ENCODE data around the gene LRRTM1.

The LRRTM1 gene

GRCh38 chr2:80302314-80303005 is 2.1 kb downstream of the LRRTM1 start:
- no peak for DNase-seq (ENCODE audit: low read depth)

GRCh38 chr2:80302001-80302313 is 2.6 kb downstream of the LRRTM1 start:
- no peak for DNase-seq (ENCODE audit: low read depth)

- DNase-seq (ENCODE audit: low read depth), result no peak
Observed at GRCh38 chr2:80300954-80301353, 3.6 kb downstream of the LRRTM1 start.

DNA sequence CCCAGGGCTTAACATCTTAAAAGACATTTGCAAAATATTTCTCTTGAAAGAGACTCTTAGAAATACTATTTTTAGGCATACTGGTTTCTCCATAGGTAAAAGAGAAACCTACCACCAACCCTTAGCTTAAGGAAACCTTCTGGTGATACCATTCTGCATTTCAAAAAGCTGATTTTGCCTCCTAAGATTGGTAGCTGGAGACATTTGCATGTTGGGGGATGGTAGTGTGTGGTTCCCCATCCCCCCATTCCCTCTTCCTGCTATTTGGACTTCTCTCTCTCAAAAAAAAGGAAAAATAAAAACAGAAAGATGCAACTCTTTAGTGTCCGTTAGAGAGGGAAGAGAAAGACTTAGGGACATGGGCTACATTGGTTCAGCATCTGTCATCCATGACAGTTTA is 4.2 kb downstream of the LRRTM1 start:
- no peak for DNase-seq (ENCODE audit: low read depth)

GRCh38 chr2:80299661-80300060 is 4.9 kb downstream of the LRRTM1 start:
- no peak for DNase-seq (ENCODE audit: low read depth)

DNA sequence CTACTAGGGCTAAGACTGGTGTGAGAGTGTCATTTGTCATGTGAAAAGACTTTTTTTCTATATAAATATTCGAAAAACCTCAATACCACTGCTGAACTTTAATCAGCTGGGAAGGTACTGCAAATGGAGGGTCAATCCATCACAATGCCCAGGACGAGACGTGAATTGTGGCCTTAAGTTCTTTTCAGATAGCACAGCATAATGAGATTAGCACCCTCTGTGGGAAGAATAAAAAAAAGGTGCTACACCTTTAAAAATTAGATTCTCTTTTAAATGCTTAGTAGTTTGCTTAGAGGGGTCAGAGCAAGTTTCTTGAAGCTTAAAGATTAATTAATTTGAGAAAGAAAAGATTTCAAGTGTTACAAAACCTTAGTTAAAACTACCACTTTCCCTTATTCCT is 5.6 kb downstream of the LRRTM1 start:
- no peak for DNase-seq (ENCODE audit: low read depth)

DNA sequence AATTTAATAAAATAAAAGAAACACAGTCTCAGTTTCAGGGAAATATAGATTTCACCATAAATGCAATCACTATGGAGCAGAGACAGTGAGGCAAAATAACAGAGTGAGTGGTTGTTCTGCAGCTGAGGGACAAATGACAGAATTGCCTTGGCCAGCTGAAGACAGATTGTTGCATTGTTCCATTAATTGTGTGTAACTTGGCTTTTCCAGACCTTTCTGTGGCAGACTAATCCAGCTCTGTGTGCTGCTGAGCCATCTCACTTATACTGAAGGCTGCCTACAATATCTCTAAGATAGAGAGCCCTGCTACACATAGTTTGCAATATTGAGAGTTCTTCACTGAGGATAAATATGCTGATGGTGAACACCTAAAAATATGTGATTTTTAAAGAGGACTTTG is 11.5 kb downstream of the LRRTM1 start:
- no peak for DNase-seq (ENCODE audit: low read depth)

DNA sequence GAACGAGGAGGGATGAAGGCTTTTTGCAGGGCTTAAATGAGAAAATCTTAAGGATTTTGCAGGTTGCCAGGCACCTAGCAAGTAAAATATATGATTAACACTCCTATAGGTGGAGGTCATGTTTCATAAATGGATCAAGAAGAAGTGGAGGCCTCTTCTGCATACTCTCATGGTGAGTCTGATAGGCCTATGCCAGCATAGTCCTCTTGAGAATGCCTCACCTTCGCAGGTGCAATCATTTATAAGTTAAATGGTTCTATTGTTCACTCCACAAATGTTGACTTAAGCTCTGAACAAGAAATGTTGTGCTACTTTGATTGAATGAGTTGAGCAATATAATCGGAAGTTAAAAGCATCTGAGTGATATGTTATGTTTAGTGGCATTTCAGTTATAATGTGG is 12.1 kb downstream of the LRRTM1 start:
- no peak for DNase-seq (ENCODE audit: low read depth)

DNA sequence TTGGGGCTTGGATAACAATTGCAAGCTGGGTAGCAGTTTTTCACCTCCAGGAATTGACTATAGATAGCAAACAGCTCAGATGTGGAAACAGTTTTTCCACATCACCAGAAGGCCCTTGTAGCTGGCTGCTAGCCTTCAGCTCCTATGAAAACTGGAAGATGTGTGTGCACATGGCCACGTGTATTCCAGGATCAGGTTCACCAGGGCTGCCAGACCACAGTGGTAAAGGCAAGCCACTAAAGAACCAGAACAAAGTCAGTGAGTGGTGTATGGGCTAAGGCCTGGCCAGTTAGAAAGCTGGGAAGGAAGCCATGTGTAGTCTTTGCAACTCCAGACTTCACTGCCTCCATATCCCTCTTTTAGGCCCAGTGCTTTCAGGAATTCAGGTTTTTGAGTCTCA is 12.9 kb downstream of the LRRTM1 start:
- DNase-seq (ENCODE audit: low read depth), result no peak

DNA sequence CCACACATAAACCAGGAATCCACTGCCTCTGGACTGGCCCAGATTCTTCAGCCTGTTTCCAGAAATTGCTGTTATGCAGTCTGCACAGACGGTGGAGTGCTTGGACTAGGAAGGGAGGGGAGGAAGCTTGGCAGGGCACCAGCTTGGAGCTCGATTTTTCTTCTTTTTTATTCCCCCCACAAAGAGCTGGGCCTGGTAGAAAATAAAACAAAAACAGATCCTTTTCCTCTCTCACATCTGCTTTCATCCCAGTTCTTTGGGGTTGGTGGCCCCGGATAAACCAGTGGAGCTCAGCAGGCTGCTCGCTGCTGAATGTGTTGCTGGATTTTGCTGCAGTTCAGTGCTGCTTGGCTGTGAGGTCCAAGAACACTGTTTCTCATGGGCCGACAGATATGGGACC is 16.0 kb downstream of the LRRTM1 start:
- DNase-seq (ENCODE audit: low read depth), result no peak

DNA sequence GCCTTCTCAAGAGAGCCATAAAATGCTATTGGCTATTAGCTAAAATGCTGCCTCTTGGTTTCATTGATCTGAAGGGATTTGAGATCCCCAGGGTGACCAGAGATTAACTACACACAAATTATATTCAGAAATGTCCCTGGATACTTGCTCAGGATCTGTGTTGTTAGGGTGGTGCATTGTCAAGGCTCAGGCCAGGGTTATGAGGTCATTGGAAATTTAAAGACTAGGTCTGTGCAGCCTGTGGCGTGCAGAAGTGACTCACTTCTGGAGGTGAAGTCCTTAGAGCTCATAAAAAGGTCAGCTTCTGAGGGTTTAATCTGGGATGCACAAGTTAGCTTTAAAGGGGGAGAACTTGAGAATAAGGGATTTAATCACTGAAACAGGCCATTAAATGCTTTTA is 23.5 kb downstream of the LRRTM1 start:
- DNase-seq (ENCODE audit: low read depth), result no peak

- DNase-seq (ENCODE audit: low read depth), result no peak
Observed at GRCh38 chr2:80280598-80280997, 24.0 kb downstream of the LRRTM1 start.

DNA sequence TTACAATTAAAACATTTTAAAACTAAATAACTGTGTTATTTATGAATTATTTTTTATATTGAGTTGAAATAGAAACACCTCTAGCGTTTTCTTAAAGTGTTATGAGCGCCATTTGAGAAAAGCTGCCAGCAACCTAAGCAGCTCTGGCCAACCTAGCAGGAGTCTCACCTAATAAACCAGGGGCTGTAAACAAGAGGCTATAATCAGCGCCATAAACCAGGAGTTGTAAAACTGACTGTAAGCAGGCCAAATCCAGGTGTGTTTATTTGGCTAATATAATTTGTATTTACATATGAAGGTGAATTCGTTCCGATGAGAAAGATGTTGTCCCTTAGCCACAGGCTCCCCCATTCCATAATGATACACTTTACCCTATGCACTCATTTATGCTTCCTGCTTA is 34.7 kb downstream of the LRRTM1 start:
- DNase-seq (ENCODE audit: low read depth), result no peak

DNA sequence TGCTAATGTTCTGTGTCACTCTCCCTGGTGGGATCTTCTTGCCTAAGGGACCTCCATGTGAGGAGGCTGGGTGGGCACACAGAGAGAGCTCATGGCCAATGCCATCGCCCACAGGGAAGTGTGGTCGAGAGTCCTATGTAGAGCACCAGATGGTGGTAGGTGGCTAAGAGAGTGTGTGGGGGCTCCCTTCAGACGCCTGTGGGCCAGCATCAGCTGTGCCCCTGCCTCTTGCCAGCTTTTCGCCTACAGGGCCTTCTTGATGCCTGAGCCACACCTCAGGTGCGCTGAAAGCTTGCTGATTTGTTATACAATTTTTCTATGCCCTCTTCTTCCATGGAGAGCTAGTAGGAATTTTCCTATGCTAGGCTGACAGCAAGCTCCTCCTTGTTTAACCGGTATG is 38.3 kb downstream of the LRRTM1 start:
- DNase-seq (ENCODE audit: low read depth), result no peak

GRCh38 chr2:80259292-80259691 is 45.3 kb downstream of the LRRTM1 start:
- no peak for DNase-seq (ENCODE audit: low read depth)

DNA sequence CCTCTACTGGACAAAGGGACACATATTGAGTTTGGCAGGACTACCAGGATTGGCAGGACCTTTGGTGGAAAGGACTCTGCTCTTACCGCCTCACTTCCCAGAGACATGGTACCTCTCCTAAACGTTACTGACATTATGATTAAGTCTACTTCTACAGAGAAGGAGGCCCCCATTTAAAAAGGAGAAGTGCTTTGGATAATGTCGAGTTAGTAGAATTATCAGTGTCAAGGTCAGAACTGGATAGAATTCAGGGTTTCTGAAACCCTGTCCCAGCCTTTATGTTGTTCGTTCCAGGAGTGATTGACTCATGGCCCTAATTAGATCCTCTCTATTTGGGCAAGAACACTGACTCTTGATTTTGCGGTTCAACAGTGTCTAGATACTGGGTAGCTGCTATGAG is 45.8 kb downstream of the LRRTM1 start:
- no peak for DNase-seq (ENCODE audit: low read depth)

GRCh38 chr2:80258341-80258740 is 46.2 kb downstream of the LRRTM1 start:
- no peak for DNase-seq (ENCODE audit: low read depth)

DNA sequence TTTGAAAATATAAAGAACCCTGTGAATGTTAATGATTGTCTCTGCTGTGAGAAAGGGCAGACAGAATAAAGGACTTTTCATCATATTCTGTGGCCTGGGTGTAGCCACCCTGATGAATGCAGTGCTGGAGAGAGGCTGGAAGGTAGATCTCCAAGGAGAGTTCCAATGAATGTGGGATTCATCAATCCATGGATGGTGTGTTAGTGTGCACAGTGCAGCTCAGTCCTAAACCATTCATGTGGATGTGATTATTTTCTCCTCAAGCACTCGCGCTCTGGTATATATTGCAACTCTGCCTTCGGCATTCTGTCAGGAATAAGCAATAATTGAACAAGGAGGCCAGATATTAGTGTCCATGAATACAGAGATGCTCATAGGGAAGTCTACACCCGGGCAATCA is 47.1 kb downstream of the LRRTM1 start:
- DNase-seq (ENCODE audit: low read depth), result no peak

DNA sequence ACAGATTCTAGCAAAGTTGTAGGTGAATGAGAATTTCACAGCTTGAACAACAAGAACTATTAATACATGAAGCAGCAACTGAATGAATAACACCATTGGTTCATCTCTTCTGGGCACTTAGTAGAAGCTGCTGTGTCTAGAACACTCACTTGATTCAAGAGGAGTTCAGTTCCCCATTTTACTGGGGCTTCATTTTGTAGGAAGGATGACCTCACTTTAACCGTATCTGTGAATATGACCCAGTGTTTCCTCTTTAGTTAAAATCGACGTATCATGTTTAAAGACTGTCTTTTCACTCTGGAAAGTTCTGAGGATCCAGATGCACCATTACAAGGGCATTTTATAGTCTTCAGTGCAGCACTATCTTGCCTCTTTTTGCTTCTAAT is 47.8 kb downstream of the LRRTM1 start:
- no peak for DNase-seq (ENCODE audit: low read depth)

- DNase-seq (ENCODE audit: low read depth), result no peak
Observed at GRCh38 chr2:80255918-80256781, 48.4 kb downstream of the LRRTM1 start.

DNA sequence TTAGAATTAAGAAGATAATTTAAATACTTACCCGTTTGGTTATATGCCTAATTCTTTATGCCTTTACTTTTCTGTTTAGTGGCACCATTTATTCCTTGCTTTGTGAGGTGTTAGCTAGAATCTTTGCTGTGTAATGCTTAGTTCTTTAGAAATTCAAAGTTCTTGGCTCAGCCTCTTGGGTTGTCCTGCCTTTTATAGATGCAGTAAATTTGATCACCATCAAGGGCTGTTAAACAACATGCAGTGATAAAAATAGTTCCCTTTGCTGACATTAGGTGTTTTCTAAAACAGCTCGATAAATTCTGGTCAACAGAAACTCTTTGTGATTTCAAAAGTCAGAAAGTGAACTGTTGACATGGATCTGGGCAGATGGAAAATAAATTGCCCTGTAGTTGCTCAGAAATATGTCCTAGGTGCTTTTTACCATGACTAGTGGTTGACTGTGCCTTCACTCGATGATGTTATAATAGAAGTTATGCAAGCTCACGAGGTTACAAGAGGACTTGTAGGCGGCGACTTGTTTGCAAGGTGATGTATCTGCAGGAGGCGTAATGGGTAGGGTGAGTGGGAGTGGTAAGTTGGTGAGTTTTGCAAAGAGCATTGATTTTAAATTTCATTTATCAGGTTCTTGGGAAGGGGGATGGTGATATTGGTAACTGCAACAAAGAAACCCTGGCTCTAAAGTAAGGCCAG is 52.1 kb downstream of the LRRTM1 start:
- DNase-seq (ENCODE audit: low read depth), result no peak
